ENCODE measurements around the gene ACAA1.
"Not testable (repeated sequence)": the region's sequence is repeated elsewhere in the genome, so short reads cannot be mapped to it uniquely, and the experiment has no call there.

Gene ACAA1

DNA sequence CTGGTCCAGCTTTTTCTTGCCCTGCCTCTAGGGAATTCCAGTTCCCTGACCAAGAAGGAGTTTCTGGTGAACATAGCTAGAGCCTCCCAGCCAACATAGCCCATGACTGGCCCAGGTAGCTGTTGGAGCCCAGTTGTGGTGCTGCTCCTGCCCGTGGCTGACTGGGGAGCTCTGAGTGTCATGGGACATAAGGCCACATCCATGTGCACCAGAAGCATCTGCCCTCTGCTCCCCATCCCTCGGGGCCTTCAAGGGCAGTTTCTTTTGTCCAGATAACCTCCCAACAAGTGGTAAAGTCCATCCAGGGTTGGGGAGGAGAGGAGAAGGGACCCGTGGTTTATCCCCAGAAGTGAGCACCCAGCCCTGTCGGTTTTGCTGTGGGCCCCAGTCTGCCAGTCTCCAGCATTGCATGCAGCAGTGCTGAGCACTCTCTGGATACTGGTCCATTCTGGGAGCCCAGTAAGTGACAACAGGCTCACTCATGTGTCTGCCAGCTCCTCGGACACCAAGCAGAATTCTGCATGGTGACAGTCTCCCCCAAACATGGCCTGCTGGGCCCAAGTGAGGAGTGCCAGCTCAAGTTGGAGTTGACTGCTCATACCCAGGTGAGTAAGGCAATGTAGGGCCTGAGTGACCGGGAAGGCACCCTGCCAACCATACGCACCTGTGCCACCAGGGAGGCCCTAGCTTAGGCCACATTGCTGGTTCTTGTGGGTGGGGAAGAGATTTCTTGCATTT lies 28.8 kb downstream of the ACAA1 start:
- no peak for DNase-seq (ENCODE audit: low read depth in 1 of 2, low spot score in 1 of 2)

GRCh38 chr3:38105525-38105924 lies 31.4 kb downstream of the ACAA1 start:
- DNase-seq (ENCODE audit: low read depth in 1 of 2, low spot score in 1 of 2), result no peak

DNA sequence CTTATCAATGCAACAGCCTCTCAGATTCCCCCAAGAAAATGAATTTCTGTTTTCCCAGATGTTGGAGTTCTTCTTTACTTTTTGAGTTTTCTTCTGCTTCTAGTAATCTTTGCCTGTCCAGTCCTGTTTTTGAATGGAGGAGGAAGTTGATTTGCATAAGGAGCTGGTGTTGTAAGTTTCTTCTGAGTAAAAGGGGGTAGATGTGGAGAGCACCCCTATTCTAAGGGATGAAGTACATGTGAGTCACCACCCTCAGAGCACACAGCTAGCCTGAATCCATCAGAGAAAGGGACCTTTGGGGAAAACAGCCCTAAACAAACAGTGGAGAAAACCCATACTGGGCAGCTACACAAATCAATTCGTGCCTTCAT lies 34.5 kb downstream of the ACAA1 start:
- DNase-seq (ENCODE audit: low read depth in 1 of 2, low spot score in 1 of 2), result no peak

DNA sequence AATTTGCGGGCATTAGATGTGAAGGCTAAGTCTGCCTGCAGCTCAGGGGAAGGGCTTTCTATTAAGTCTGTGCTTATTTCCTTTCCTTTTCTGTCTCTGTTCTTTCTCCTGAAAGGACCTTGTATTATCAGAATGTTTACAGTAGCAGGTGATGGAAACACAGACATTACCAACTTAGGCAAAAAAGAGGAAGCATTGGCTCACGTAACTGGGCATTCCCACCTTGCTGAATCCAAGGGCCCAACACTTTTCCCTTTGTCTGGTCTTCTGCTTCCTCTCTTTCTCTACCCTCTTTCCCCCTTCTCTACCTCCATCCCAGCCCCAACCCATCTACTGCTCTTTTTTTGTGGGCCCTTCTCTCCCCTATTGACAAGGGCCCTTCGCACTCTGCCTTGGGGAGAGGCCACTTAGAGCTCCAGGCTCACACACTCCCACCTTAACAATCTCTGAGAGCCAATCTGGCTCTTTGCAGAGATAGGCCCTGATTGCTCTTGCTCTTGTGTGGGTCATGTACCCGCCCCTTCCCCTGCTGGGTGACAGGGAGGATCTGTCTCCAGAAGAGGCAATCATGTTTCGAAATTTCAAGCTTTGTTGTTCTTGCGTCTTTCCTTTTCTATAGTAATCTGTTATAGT lies 35.0 kb downstream of the ACAA1 start:
- no peak for DNase-seq (ENCODE audit: low read depth in 1 of 2, low spot score in 1 of 2)

- DNase-seq (ENCODE audit: low read depth in 1 of 2, low spot score in 1 of 2), result no peak
Observed at GRCh38 chr3:38100498-38100897, 36.4 kb downstream of the ACAA1 start.

DNA sequence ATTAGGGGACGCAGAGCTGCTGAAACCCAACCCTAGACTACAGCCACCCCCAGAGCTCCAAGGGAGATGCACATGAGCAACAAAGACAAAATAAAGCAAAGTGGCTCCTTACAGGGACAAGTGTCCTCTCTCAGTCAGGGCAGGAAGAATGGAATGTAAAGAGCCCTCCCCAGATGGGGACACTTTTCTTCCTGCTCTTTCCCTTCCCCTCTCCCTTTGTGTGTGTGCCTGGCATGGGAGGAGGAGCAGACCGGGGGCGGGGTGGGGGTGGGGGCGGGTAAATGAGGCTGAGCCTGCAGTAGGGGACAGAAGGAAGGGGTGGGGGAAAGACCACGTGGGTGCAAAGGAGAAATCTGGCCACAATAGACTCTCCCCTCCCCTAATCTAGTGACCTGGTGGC lies 37.4 kb downstream of the ACAA1 start:
- no peak for DNase-seq (ENCODE audit: low read depth in 1 of 2, low spot score in 1 of 2)

DNA sequence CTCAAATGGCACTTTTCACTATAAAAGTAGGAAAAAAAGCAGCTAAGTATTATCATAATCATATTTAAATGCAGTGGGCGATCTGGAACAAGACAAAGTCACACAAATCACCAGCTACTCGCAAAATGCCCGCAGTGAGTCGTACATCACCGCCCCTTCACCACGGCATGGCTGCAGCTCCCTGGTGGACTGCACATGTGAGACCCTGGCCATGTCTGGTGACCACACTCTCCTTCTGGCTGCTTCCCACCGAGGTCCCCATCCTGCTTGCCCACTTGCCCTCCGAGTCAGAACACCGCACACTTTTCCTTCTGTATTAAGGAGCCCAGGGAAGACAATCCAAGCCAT lies 38.6 kb downstream of the ACAA1 start:
- DNase-seq (ENCODE audit: low read depth in 1 of 2, low spot score in 1 of 2), result no peak

- DNase-seq (ENCODE audit: low read depth in 1 of 2, low spot score in 1 of 2), result no peak
Observed at GRCh38 chr3:38097446-38098375, 39.2 kb downstream of the ACAA1 start.

- no peak for DNase-seq (ENCODE audit: low read depth in 1 of 2, low spot score in 1 of 2)
Observed at GRCh38 chr3:38095669-38096483, 41.1 kb downstream of the ACAA1 start.

GRCh38 chr3:38094999-38095398 lies 41.9 kb downstream of the ACAA1 start:
- DNase-seq (ENCODE audit: low read depth in 1 of 2, low spot score in 1 of 2), result no peak

DNA sequence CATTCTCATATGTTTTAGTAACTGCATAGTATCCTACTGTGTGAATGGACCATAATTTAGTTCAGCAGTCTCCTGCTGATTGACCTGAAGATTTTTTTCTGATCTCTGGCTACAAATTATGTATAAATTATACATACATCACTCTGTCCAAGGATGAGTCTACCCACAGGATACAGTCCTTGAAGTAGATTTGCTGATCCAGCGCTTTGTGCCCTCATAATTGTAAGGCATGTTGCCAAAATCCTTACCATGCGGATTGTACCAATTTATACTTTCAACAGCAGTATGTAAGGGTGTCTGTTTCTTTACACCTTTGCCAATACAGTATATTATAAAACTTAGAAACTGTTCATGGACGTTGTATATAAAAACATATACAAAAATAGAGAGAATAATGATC lies 46.5 kb downstream of the ACAA1 start:
- DNase-seq (ENCODE audit: low read depth in 1 of 2, low spot score in 1 of 2), result no peak

- no peak for DNase-seq (ENCODE audit: low read depth in 1 of 2, low spot score in 1 of 2)
Observed at GRCh38 chr3:38089163-38089562, 47.8 kb downstream of the ACAA1 start.

GRCh38 chr3:38088126-38089078 lies 48.5 kb downstream of the ACAA1 start:
- no peak for DNase-seq (ENCODE audit: low read depth in 1 of 2, low spot score in 1 of 2)

DNA sequence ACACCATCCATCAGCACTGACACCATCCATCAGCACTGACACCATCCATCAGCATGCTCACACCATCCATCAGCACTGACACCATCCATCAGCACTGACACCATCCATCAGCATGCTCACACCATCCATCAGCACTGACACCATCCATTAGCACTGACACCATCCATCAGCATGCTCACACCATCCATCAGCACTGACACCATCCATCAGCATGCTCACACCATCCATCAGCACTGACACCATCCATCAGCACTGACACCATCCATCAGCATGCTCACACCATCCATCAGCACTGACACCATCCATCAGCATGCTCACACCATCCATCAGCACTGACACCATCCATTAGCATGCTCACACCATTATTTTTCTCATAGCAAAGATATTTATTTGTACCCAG lies 49.6 kb downstream of the ACAA1 start:
- DNase-seq (ENCODE audit: low read depth in 1 of 2, low spot score in 1 of 2), result not testable (repeated sequence)

GRCh38 chr3:38086496-38086895 lies 50.4 kb downstream of the ACAA1 start:
- DNase-seq (ENCODE audit: low read depth in 1 of 2, low spot score in 1 of 2), result no peak

- no peak for DNase-seq (ENCODE audit: low read depth in 1 of 2, low spot score in 1 of 2)
Observed at GRCh38 chr3:38085943-38086324, 51.0 kb downstream of the ACAA1 start.

GRCh38 chr3:38085311-38085942 lies 51.5 kb downstream of the ACAA1 start:
- no peak for DNase-seq (ENCODE audit: low read depth in 1 of 2, low spot score in 1 of 2)

- no peak for DNase-seq (ENCODE audit: low read depth in 1 of 2, low spot score in 1 of 2)
Observed at GRCh38 chr3:38084334-38085310, 52.3 kb downstream of the ACAA1 start.

Data from stimulated activated CD4-positive, alpha-beta T cell treated with anti-CD3 and anti-CD28 coated beads, Interleukin-15, amount 100 ng/mL, for 1 hour (primary cell).